HCT116 (cell line): ENCODE results near the gene TLR3. TPM values are rescaled to one million over a fixed set of nuclear protein-coding genes. Genes with fewer than 3 reads are reported as not detected.

Experiments
- ATAC-seq: fragments of 200-7000 bp; cut with Tn5 transposase; 2 replicates; pipeline ENCODE4 v1.9.1; 2020; ENCODE audit warnings: mild to moderate bottlenecking, moderate library complexity
- BruUV-seq: library from RNA; stranded (reverse); fragments of 400-500 nt; replicated peaks from 2 replicates; lab custom pipeline; 2021; lab: Mats Ljungman, UMichigan
- CTCF ChIA-PET: fragments of 300-600 bp; sonication (Branson Sonifier 250); formaldehyde crosslinking; loops from one replicate; lab custom pipeline; 2021; ENCODE audit warnings: antibody characterized with exemption; lab: Charles Lee
- POLR2A ChIA-PET: fragments of 300-600, 350-600 bp; sonication (Branson Sonifier 250); formaldehyde crosslinking; loops from one replicate; lab custom pipeline; 2021; ENCODE audit warnings: antibody characterized with exemption; lab: Charles Lee
- RAD21 ChIA-PET, 2 experiments: fragments of 300-600 bp; sonication (Branson Sonifier 250); formaldehyde crosslinking; loops; one replicate each; lab custom pipeline; 2023; ENCODE audit warnings: low total read pairs in 2 of 2; ENCODE audit not compliant: uncharacterized antibody in 2 of 2, unreplicated experiment in 2 of 2, low non-redundant PET in 1 of 2; lab: Charles Lee
- DNase-seq: peaks from one replicate; pipeline ENCODE4 v3.0.0-alpha.2; 2010; ENCODE audit warnings: low read depth, low spot score
- H2AFZ ChIP-seq: fragments of 200-600 bp; shearing (Covaris generic), sonication (generic); 2 replicates; pipeline ENCODE4 v1.6.1; 2017; ENCODE audit warnings: low read depth, mixed run types, mixed read lengths, antibody characterized with exemption, low read length; ENCODE audit not compliant: poor library complexity, severe bottlenecking
- H3K27ac ChIP-seq: 2 replicates; pipeline ENCODE4 v1.5.1; 2012; ENCODE audit warnings: low read depth, low read length
- H3K27me3 ChIP-seq: fragments of 200-600 bp; sonication (generic); 2 replicates; pipeline ENCODE4 v1.6.1; 2016; ENCODE audit warnings: mixed run types, low read length, mixed read lengths; ENCODE audit not compliant: insufficient read depth
- H3K36me3 ChIP-seq, 2 experiments: fragments of 200-500 bp in 1 of 2; fragments of 200-600 bp in 1 of 2; sonication (Bioruptor generic) in 1 of 2; sonication (generic) in 1 of 2; 2 replicates each; pipeline versions ENCODE4 v1.5.1 to v1.6.1; 2014 to 2016; ENCODE audit warnings: low read length in 2 of 2, inconsistent platforms in 1 of 2, mixed read lengths in 1 of 2, mixed run types in 1 of 2; ENCODE audit not compliant: insufficient read depth in 2 of 2, control insufficient read depth in 1 of 2
- H3K4me1 ChIP-seq, 2 experiments: fragments of 200-600 bp in 1 of 2; sonication (generic) in 1 of 2; 2 replicates each; pipeline versions ENCODE4 v1.5.1 to v1.6.1; 2012 to 2017; ENCODE audit warnings: low read length in 2 of 2, inconsistent platforms in 1 of 2, mild to moderate bottlenecking in 1 of 2, mixed read lengths in 1 of 2, mixed run types in 1 of 2, moderate library complexity in 1 of 2; ENCODE audit not compliant: insufficient read depth in 2 of 2, control insufficient read depth in 1 of 2
- H3K4me2 ChIP-seq: fragments of 200-600 bp; sonication (generic); 2 replicates; pipeline ENCODE4 v1.6.1; 2017; ENCODE audit warnings: mixed run types, low read length, mixed read lengths
- H3K4me3 ChIP-seq, 2 experiments: fragments of 200-600 bp in 1 of 2; sonication (generic) in 1 of 2; replicated peaks in 1 of 2; 2 replicates each; pipeline ENCODE4 v1.5.1; 2011 to 2016; ENCODE audit warnings: low read length in 2 of 2, control low read depth in 1 of 2, low read depth in 1 of 2, mild to moderate bottlenecking in 1 of 2, mixed read lengths in 1 of 2, mixed run types in 1 of 2
- H3K79me2 ChIP-seq: fragments of 200-600 bp; sonication (generic); 2 replicates; pipeline ENCODE4 v1.6.1; 2017; ENCODE audit warnings: mild to moderate bottlenecking, mixed run types, low read length, moderate library complexity, mixed read lengths; ENCODE audit not compliant: insufficient read depth
- H3K9ac ChIP-seq: fragments of 200-600 bp; sonication (generic); 2 replicates; pipeline ENCODE4 v1.6.1; 2016; ENCODE audit warnings: low read length, mixed read lengths
- H3K9me2 ChIP-seq: fragments of 200-600 bp; sonication (generic), shearing (Covaris generic); 2 replicates; pipeline ENCODE4 v1.6.1; 2017; ENCODE audit warnings: mixed run types, mild to moderate bottlenecking, moderate library complexity; ENCODE audit not compliant: insufficient read depth
- H3K9me3 ChIP-seq, 2 experiments: fragments of 200-500 bp in 1 of 2; fragments of 200-600 bp in 1 of 2; sonication (Bioruptor generic) in 1 of 2; sonication (generic) in 1 of 2; 2 replicates each; pipeline ENCODE4 v1.6.1; 2014 to 2017; ENCODE audit warnings: low read length in 2 of 2, mixed read lengths in 2 of 2, inconsistent platforms in 1 of 2, low read depth in 1 of 2, mild to moderate bottlenecking in 1 of 2, mixed run types in 1 of 2, moderate library complexity in 1 of 2; ENCODE audit not compliant: control insufficient read depth in 1 of 2, insufficient read depth in 1 of 2
- H4K20me1 ChIP-seq: fragments of 200-600 bp; sonication (generic), shearing (Covaris generic); 2 replicates; pipeline ENCODE4 v1.6.1; 2017; ENCODE audit warnings: mixed run types, mild to moderate bottlenecking, moderate library complexity; ENCODE audit not compliant: insufficient read depth
- CBX3 ChIP-seq: IDR thresholded peaks from 2 replicates; pipeline ENCODE4 v1.6.1; 2012; ENCODE audit warnings: low read depth
- CEBPB ChIP-seq: IDR thresholded peaks from 2 replicates; pipeline ENCODE4 v1.6.1; 2012; ENCODE audit warnings: low read depth
- ELF1 ChIP-seq: IDR thresholded peaks from 2 replicates; pipeline ENCODE4 v1.6.1; 2012; ENCODE audit warnings: low read depth, borderline replicate concordance
- EZH2 ChIP-seq: fragments of 200-600 bp; sonication (generic); IDR thresholded peaks from 2 replicates; pipeline ENCODE4 v1.6.1; 2017; ENCODE audit warnings: antibody characterized with exemption, mixed run types
- EZH2phosphoT487 ChIP-seq: fragments of 200-600 bp; IDR thresholded peaks from 2 replicates; pipeline ENCODE4 v1.6.1; 2018; ENCODE audit warnings: antibody characterized with exemption, borderline replicate concordance
- JUND ChIP-seq: IDR thresholded peaks from 2 replicates; pipeline ENCODE4 v1.6.1; 2012
- POLR2A ChIP-seq: IDR thresholded peaks from 2 replicates; pipeline ENCODE4 v1.7.0; 2011; ENCODE audit warnings: borderline replicate concordance; ENCODE audit not compliant: insufficient read depth, insufficient read length; ENCODE audit errors: extremely low read depth
- RAD21 ChIP-seq: IDR thresholded peaks from 2 replicates; pipeline ENCODE4 v1.6.1; 2012; ENCODE audit warnings: low read depth, mild to moderate bottlenecking
- SIN3A ChIP-seq: IDR thresholded peaks from 2 replicates; pipeline ENCODE4 v1.6.1; 2012; ENCODE audit warnings: low read depth
- TCF7L2 ChIP-seq: IDR thresholded peaks from 2 replicates; pipeline ENCODE4 v1.7.0; 2011; ENCODE audit warnings: borderline replicate concordance, inconsistent platforms; ENCODE audit not compliant: insufficient read depth, insufficient read length; ENCODE audit errors: extremely low read depth
- YY1 ChIP-seq: IDR thresholded peaks from 2 replicates; pipeline ENCODE4 v1.6.1; 2011; ENCODE audit warnings: low read length, low read depth, moderate library complexity, mild to moderate bottlenecking; ENCODE audit not compliant: insufficient replicate concordance; ENCODE audit errors: extremely low read depth
- ZFX ChIP-seq: fragments of 450-650 bp; IDR thresholded peaks from 2 replicates; pipeline ENCODE4 v1.6.1; 2017
- ZNF274 ChIP-seq: fragments of 200-500 bp; sonication (Bioruptor generic); IDR thresholded peaks from 2 replicates; pipeline ENCODE4 v1.6.1; 2014; ENCODE audit warnings: mild to moderate bottlenecking, low read depth, low read length, inconsistent platforms
- intact Hi-C: fragments of 100-400 bp; cut with micrococcal nuclease; formaldehyde crosslinking; loops from 2 replicates; pipeline ENCODE4 v1.10.0; 2022
- total RNA-seq: library from RNA; stranded (reverse); gene quantifications from one replicate; pipeline ENCODE4 v1.2.1, GENCODE V29; 2021; ENCODE audit not compliant: unreplicated experiment
- TF ChIP-seq, protein P1 (sequence below): IDR thresholded peaks from 2 replicates; pipeline ENCODE4 v1.6.1; 2012
- TF ChIP-seq, protein P2 (sequence below): IDR thresholded peaks from 2 replicates; pipeline ENCODE4 v1.6.1; 2012; ENCODE audit warnings: low read depth

The TLR3 gene
- total RNA-seq, 1 experiment from 2014 or later, result 1.3 TPM

DNA sequence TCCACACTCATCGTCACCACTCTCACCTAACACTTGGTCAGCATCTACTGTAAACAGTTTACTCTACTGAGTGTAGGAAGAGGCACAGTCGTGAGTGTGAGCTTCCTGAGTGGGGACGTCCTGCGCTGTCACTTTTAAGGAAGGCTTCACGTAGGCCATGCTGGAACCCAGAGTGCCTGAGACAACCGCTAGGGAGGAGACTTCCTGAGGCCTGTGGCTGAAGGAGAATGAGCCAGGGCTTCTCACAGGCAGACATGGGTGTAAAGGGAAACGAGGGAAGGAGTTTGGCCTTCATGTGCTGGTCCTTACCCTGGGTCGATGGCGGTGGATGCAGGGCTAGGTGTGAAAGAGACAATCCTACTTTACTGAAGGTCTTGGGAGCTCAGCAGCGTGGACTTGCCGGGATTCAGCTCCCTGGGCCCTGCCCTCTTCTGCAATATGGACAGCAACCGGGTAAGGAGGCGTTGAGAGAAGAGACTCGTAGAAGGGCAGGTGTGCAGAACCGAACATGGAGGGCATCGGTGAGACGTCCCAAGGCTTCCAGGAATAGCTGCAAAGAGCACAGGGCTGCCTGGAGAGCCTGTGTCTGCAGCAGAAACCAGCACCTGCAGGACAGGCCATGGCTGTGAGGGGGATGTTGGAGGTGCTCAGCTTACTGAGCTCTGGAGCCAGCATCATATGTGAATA is 48.7 kb upstream of the TLR3 start:
- TF ChIP-seq ZNF274, result no peak
- TF ChIP-seq JUND, result no peak
- TF ChIP-seq RAD21, result no peak
- no peak for TF ChIP-seq YY1
- no peak for TF ChIP-seq CBX3
- TF ChIP-seq, protein P1, sequence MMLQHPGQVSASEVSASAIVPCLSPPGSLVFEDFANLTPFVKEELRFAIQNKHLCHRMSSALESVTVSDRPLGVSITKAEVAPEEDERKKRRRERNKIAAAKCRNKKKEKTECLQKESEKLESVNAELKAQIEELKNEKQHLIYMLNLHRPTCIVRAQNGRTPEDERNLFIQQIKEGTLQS, result no peak
- TF ChIP-seq POLR2A, result no peak
- TF ChIP-seq, protein P2, sequence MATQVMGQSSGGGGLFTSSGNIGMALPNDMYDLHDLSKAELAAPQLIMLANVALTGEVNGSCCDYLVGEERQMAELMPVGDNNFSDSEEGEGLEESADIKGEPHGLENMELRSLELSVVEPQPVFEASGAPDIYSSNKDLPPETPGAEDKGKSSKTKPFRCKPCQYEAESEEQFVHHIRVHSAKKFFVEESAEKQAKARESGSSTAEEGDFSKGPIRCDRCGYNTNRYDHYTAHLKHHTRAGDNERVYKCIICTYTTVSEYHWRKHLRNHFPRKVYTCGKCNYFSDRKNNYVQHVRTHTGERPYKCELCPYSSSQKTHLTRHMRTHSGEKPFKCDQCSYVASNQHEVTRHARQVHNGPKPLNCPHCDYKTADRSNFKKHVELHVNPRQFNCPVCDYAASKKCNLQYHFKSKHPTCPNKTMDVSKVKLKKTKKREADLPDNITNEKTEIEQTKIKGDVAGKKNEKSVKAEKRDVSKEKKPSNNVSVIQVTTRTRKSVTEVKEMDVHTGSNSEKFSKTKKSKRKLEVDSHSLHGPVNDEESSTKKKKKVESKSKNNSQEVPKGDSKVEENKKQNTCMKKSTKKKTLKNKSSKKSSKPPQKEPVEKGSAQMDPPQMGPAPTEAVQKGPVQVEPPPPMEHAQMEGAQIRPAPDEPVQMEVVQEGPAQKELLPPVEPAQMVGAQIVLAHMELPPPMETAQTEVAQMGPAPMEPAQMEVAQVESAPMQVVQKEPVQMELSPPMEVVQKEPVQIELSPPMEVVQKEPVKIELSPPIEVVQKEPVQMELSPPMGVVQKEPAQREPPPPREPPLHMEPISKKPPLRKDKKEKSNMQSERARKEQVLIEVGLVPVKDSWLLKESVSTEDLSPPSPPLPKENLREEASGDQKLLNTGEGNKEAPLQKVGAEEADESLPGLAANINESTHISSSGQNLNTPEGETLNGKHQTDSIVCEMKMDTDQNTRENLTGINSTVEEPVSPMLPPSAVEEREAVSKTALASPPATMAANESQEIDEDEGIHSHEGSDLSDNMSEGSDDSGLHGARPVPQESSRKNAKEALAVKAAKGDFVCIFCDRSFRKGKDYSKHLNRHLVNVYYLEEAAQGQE, result no peak
- no peak for TF ChIP-seq ELF1
- no peak for TF ChIP-seq CEBPB
- TF ChIP-seq TCF7L2, result no peak
- TF ChIP-seq EZH2, result no peak
- TF ChIP-seq SIN3A, result no peak
- TF ChIP-seq ZFX, result no peak
- no peak for TF ChIP-seq EZH2phosphoT487
- DNase-seq, result no peak
- H3K79me2 ChIP-seq, result no peaks in the 10 kb centered on the region
- ATAC-seq, result no peak
- H3K4me2 ChIP-seq, result no peak overlapping the region
- POLR2A ChIA-PET, result no interaction called here
- H3K4me1 ChIP-seq, result no peaks in the 10 kb centered on the region
- no peaks in the 10 kb centered on the region for H4K20me1 ChIP-seq
- H3K9me2 ChIP-seq, result no peaks in the 10 kb centered on the region
- no peak overlapping the region for H2AFZ ChIP-seq
- intact Hi-C loops, result loop anchor here (5.0 kb wide), 1 partner anchor 378 kb away; no protein-coding TSS in a partner anchor
- no peaks in the 10 kb centered on the region for H3K27me3 ChIP-seq
- RAD21 ChIA-PET, result no interaction called here
- no peak overlapping the region for H3K4me3 ChIP-seq
- no peak overlapping the region for H3K9ac ChIP-seq
- BruUV-seq, result no TSS peak
- CTCF ChIA-PET, result interaction anchor here (1.2 to 2.0 kb wide), 2 partner anchors 118 to 379 kb away, joined by 3 to 34 read pairs; no protein-coding TSS in a partner anchor
- H3K36me3 ChIP-seq, result no peaks in the 10 kb centered on the region
- H3K27ac ChIP-seq, result no peak overlapping the region
- no peaks in the 10 kb centered on the region for H3K9me3 ChIP-seq
